ENCODE measurements around the gene LIF. TPM values are rescaled to one million over a fixed set of nuclear protein-coding genes. Genes with fewer than 3 reads are reported as not detected.
"Not testable (repeated sequence)": the region's sequence is repeated elsewhere in the genome, so short reads cannot be mapped to it uniquely, and the experiment has no call there.

The LIF gene
- total RNA-seq, 1 donor from 2014 or later: 919 TPM

DNA sequence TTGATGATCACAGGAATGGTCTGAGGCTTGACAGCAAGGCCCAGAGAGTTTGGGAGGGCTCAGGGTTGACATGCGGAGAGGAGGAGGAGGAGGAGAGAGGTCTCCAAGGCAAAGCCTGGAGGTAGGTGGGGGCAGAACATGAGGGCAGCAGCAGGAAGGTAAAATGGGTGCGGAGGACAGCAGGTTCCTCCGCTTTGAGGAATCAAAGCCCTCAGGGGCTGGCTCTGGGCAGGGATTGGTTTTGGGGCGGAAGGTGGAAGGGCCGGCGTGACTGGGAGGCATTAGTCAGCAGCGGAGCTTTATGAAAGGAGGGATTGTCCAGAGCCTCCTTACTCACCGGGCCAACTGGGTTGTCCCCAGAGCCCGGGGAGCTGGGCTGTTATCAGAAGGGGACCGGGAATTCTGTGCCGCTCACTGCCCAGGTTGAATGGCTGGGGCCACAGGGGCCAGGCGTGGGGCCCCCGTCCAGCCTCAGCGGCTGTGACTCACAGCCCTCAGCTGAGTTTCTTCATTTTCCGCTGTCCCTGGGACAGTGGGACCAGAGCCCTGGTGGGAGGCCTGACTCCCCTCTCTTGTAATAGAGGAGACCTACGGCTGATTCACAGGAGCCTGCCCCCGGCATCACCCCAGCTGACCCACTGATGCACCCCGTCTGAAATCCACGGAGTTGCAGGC lies 36.2 kb downstream of the LIF start:
- H3K9me3 Mint-ChIP-seq: no peaks in the 10 kb centered on the region
- intact Hi-C loops (cut with micrococcal nuclease): no loop called here
- no peak overlapping the region for H3K4me3 Mint-ChIP-seq (ENCODE audit: low read depth)
- DNase-seq (ENCODE audit: low spot score): no peak
- no peaks in the 10 kb centered on the region for H3K27me3 Mint-ChIP-seq (ENCODE audit: low read depth)
- H3K4me1 Mint-ChIP-seq (ENCODE audit: low read depth): peaks cover 37% of the 10 kb centered on the region
- no peaks in the 10 kb centered on the region for H3K36me3 Mint-ChIP-seq (ENCODE audit: low read depth)
- H3K27ac Mint-ChIP-seq: no peak overlapping the region

DNA sequence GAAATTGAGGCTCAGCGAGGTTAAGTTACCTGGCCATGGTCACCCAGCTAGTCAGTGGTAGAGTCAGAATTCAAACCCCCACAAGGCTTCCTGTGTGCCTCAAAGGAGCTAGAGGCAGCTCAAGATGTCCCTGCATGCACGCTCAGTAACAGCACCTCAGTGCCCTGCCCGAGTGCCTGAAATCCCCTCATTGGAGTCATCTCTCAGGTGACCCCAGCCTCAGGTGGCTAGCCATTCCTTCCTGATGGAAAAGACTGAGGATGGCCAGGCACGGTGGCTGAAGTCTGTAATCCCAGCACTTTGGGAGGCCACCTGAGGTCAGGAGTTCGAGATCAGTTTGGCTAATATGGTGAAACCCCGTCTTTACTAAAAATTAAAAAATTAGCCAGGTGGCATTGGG lies 36.9 kb downstream of the LIF start:
- no peak for DNase-seq (ENCODE audit: low spot score)
- H3K36me3 Mint-ChIP-seq (ENCODE audit: low read depth): no peaks in the 10 kb centered on the region
- no peak overlapping the region for H3K4me3 Mint-ChIP-seq (ENCODE audit: low read depth)
- H3K27me3 Mint-ChIP-seq (ENCODE audit: low read depth): no peaks in the 10 kb centered on the region
- peaks cover 30% of the 10 kb centered on the region for H3K4me1 Mint-ChIP-seq (ENCODE audit: low read depth)
- intact Hi-C loops (cut with micrococcal nuclease): no loop called here
- H3K9me3 Mint-ChIP-seq: no peaks in the 10 kb centered on the region
- no peak overlapping the region for H3K27ac Mint-ChIP-seq

- Mint-ChIP-seq H3K4me1 (ENCODE audit: low read depth) (peaks cover 28% of the 10 kb centered on the region), H3K4me3 (ENCODE audit: low read depth) (no peak overlapping the region), H3K36me3 (ENCODE audit: low read depth) (no peaks in the 10 kb centered on the region), H3K27ac (peak overlapping the region; percentile 26), H3K9me3 (no peaks in the 10 kb centered on the region), H3K27me3 (ENCODE audit: low read depth) (no peaks in the 10 kb centered on the region)
- intact Hi-C loops (cut with micrococcal nuclease): no loop called here
- DNase-seq (ENCODE audit: low spot score): no peak
Observed at GRCh38 chr22:30208631-30209603, 37.6 kb downstream of the LIF start.

- Mint-ChIP-seq H3K4me1 (ENCODE audit: low read depth) (peaks cover 18% of the 10 kb centered on the region), H3K27ac (no peak overlapping the region), H3K36me3 (ENCODE audit: low read depth) (peaks cover 2% of the 10 kb centered on the region), H3K4me3 (ENCODE audit: low read depth) (no peak overlapping the region), H3K9me3 (no peaks in the 10 kb centered on the region), H3K27me3 (ENCODE audit: low read depth) (no peaks in the 10 kb centered on the region)
- no peak for DNase-seq (ENCODE audit: low spot score)
- intact Hi-C loops (cut with micrococcal nuclease): no loop called here
Observed at GRCh38 chr22:30206944-30207343, 39.6 kb downstream of the LIF start.

DNA sequence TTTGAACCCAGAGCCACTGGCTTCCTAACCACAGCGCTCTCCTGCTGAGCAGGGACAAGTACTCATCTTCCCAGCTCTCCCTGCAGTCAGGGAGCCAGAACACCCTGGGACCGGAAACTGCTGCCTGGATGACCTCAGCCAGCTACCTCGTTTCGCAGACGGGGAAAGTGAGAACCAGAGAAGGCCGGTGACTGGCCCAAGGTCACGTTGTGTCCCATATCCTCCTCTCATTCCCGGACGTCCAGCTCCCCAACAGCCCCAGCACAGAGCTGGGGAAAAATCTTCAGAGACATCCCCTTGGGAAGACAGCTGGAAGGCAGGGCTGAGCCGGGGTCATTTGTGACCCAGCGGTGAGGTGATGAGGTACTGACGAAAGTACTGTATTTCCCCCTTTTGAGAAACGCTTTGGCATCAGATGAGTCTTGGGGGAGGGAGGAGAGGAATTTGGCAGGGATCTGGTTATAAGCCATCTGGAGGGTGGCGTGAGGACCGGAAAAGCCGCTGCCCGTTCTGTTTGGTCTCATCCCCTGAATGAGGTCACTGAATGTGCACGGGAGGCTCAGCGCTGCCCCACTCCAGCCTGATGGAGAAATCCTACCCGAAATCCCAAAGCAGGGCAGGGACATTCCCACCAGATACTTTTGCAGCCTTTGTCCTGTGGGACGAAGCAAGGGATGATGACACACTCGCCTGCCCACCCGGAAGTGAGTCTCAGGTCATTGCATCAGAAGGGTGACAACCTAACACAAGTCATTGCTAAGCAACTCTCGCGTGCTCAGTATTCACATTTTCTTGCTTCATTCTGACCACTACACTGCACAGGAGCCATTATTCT lies 41.1 kb downstream of the LIF start:
- DNase-seq (ENCODE audit: low spot score): no peak
- no peak overlapping the region for H3K4me3 Mint-ChIP-seq (ENCODE audit: low read depth)
- H3K9me3 Mint-ChIP-seq: no peaks in the 10 kb centered on the region
- peaks cover 16% of the 10 kb centered on the region for H3K4me1 Mint-ChIP-seq (ENCODE audit: low read depth)
- H3K27ac Mint-ChIP-seq: no peak overlapping the region
- H3K36me3 Mint-ChIP-seq (ENCODE audit: low read depth): peaks cover 5% of the 10 kb centered on the region
- intact Hi-C loops (cut with micrococcal nuclease): no loop called here
- H3K27me3 Mint-ChIP-seq (ENCODE audit: low read depth): no peaks in the 10 kb centered on the region

DNA sequence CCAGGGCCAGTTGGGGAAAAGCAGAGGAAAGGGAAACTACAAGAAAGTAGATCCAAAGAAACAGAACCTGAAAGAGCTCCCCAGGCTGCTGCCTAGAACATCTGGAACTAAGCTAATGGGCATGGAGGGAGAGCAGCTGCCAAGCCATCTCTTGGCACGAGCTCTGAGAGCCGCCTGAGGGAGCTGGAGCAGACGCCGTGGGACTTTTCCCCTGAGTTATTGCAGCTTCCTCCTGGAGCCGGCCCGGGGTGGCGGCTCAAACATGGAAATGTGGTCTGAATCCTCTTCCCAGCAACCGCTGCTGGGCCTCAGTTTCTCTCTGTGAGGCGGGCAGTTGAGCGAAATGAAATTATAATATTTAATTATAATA lies 41.8 kb downstream of the LIF start:
- no peak overlapping the region for H3K27ac Mint-ChIP-seq
- peaks cover 16% of the 10 kb centered on the region for H3K4me1 Mint-ChIP-seq (ENCODE audit: low read depth)
- intact Hi-C loops (cut with micrococcal nuclease): no loop called here
- no peaks in the 10 kb centered on the region for H3K9me3 Mint-ChIP-seq
- H3K36me3 Mint-ChIP-seq (ENCODE audit: low read depth): peaks cover 5% of the 10 kb centered on the region
- H3K27me3 Mint-ChIP-seq (ENCODE audit: low read depth): no peaks in the 10 kb centered on the region
- DNase-seq (ENCODE audit: low spot score): no peak
- H3K4me3 Mint-ChIP-seq (ENCODE audit: low read depth): no peak overlapping the region

- no peaks in the 10 kb centered on the region for H3K27me3 Mint-ChIP-seq (ENCODE audit: low read depth)
- DNase-seq (ENCODE audit: low spot score): no peak
- peaks cover 21% of the 10 kb centered on the region for H3K4me1 Mint-ChIP-seq (ENCODE audit: low read depth)
- intact Hi-C loops (cut with micrococcal nuclease): no loop called here
- H3K27ac Mint-ChIP-seq: no peak overlapping the region
- no peak overlapping the region for H3K4me3 Mint-ChIP-seq (ENCODE audit: low read depth)
- no peaks in the 10 kb centered on the region for H3K9me3 Mint-ChIP-seq
- peaks cover 5% of the 10 kb centered on the region for H3K36me3 Mint-ChIP-seq (ENCODE audit: low read depth)
Observed at GRCh38 chr22:30204015-30204741, 42.4 kb downstream of the LIF start.

- H3K9me3 Mint-ChIP-seq: no peaks in the 10 kb centered on the region
Observed at GRCh38 chr22:30202531-30203006, 44.0 kb downstream of the LIF start.

GRCh38 chr22:30201945-30202344 lies 44.6 kb downstream of the LIF start:
- Mint-ChIP-seq H3K4me3 (ENCODE audit: low read depth) (no peak overlapping the region), H3K36me3 (ENCODE audit: low read depth) (peaks cover 5% of the 10 kb centered on the region), H3K27me3 (ENCODE audit: low read depth) (no peaks in the 10 kb centered on the region), H3K4me1 (ENCODE audit: low read depth) (peaks cover 32% of the 10 kb centered on the region), H3K27ac (no peak overlapping the region), H3K9me3 (no peaks in the 10 kb centered on the region)
- no peak for DNase-seq (ENCODE audit: low spot score)
- intact Hi-C loops (cut with micrococcal nuclease): no loop called here

More at GRCh38 chr22:30202531-30203006, 44.0 kb downstream of the LIF start:
- Mint-ChIP-seq H3K27ac (no peak overlapping the region), H3K36me3 (ENCODE audit: low read depth) (peaks cover 5% of the 10 kb centered on the region), H3K27me3 (ENCODE audit: low read depth) (no peaks in the 10 kb centered on the region), H3K4me1 (ENCODE audit: low read depth) (peaks cover 25% of the 10 kb centered on the region), H3K4me3 (ENCODE audit: low read depth) (no peak overlapping the region)
- no peak for DNase-seq (ENCODE audit: low spot score)
- intact Hi-C loops (cut with micrococcal nuclease): no loop called here

GRCh38 chr22:30200905-30201304 lies 45.7 kb downstream of the LIF start:
- H3K27ac Mint-ChIP-seq; intact Hi-C loops (cut with micrococcal nuclease); H3K4me3 Mint-ChIP-seq (ENCODE audit: low read depth); DNase-seq (ENCODE audit: low spot score); H3K36me3 Mint-ChIP-seq (ENCODE audit: low read depth); H3K27me3 Mint-ChIP-seq (ENCODE audit: low read depth); H3K9me3 Mint-ChIP-seq: not testable (repeated sequence)
- peaks cover 42% of the 10 kb centered on the region for H3K4me1 Mint-ChIP-seq (ENCODE audit: low read depth)

DNA sequence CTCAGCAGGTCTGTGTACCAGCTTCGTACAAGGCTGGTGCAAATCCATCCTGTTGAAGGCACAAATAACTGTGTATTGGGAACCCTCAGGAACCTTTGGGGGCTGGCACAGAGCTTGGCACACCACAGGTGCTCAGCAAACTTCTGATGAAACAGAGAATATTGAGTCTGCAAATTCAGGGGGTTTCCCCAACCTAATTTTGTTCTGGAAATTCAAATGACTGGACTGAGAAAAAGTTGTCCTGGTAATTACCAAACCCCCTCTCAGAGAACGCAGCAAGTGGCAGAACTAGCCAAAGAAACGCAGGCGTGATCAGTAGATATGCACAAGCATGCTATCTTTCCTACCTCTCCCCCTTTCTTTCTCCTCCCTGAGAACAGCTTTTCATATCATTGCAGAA lies 47.6 kb downstream of the LIF start:
- Mint-ChIP-seq H3K4me3 (ENCODE audit: low read depth) (no peak overlapping the region), H3K36me3 (ENCODE audit: low read depth) (peaks cover 20% of the 10 kb centered on the region), H3K27ac (peak overlapping the region; percentile 63), H3K4me1 (ENCODE audit: low read depth) (peaks cover 54% of the 10 kb centered on the region), H3K27me3 (ENCODE audit: low read depth) (no peaks in the 10 kb centered on the region), H3K9me3 (peaks cover 4% of the 10 kb centered on the region)
- no peak for DNase-seq (ENCODE audit: low spot score)
- intact Hi-C loops (cut with micrococcal nuclease): loop anchor here (5.0 kb wide), 1 partner anchor 42 kb away; no protein-coding TSS in a partner anchor
